Measurements from ENCODE around the gene MGAT3. TPM values are rescaled to one million over a fixed set of nuclear protein-coding genes. Genes with fewer than 3 reads are reported as not detected.
A peak's percentile ranks its signal among the peaks of the same experiment; 100 is the strongest.

The MGAT3 gene
- total RNA-seq, 1 experiment from 2014 or later, result 5.0 TPM

DNA sequence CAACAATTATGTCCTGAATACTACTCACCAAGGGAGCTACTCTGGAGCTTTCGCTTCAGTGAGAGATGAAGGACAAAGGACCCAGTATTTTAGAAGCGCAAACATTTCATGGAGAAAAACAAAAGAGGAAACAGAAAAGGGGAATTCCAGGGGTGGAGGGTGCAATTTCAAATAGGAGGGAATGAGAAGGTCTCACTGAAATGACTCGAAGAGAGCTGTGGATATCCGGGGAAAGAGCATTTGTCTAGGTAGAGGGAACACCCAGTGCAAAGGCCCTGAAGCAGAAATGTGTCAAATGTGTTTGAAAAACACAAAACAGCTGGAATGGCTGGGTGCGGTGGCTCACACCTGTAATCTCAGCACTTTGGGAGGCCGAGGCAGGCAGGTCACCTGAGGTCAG is 73.3 kb downstream of the MGAT3 start:
- H3K9me3 Mint-ChIP-seq, result no peaks in the 10 kb centered on the region; a peak in 2 of 5 replicates
- H3K36me3 Mint-ChIP-seq (ENCODE audit: insufficient read depth in 1 of 3, low read depth in 3 of 3), result peaks cover 8 to 42% (median 36%) of the 10 kb centered on the region in 3 experiments
- Histone ChIP-seq H2BK120ac (ENCODE audit: low read depth, low read length, poor library complexity, severe bottlenecking) (no peak overlapping the region), H3K4me2 (ENCODE audit: insufficient read depth, insufficient read length, low read length) (no peak overlapping the region), H3K27me3 (ENCODE audit: insufficient read depth, low read length) (no peaks in the 10 kb centered on the region), H3K23me2 (ENCODE audit: insufficient read length, low read depth, low read length, poor library complexity, severe bottlenecking) (peaks cover 6% of the 10 kb centered on the region), H3K79me1 (ENCODE audit: insufficient read depth, low read depth, low read length, poor library complexity, severe bottlenecking) (no peaks in the 10 kb centered on the region), H2AFZ (ENCODE audit: low read length) (no peak overlapping the region), H3K79me2 (ENCODE audit: insufficient read depth, low read length) (peaks cover 2% of the 10 kb centered on the region; the same call in 1 of the 2 replicates), H2BK15ac (ENCODE audit: low read depth, low read length) (no peak overlapping the region), H3K9ac (ENCODE audit: extremely low read depth, insufficient read length, low read length) (no peak overlapping the region), H3K14ac (ENCODE audit: insufficient read depth, low read length) (no peak overlapping the region), H3K56ac (ENCODE audit: insufficient read length, low read depth, low read length) (no peak overlapping the region), H2BK12ac (ENCODE audit: insufficient read length, low read depth, low read length) (no peak overlapping the region), H3K4me1 (ENCODE audit: insufficient read depth, low read length) (peaks cover 3% of the 10 kb centered on the region; the same call in 1 of the 2 replicates), H2AK5ac (ENCODE audit: insufficient read length, low read length) (no peak overlapping the region), H3K27ac (ENCODE audit: insufficient read length, low read depth, low read length) (no peak overlapping the region), H4K20me1 (ENCODE audit: control insufficient read depth, insufficient read depth, insufficient read length) (no peaks in the 10 kb centered on the region), H3T11ph (ENCODE audit: low read length) (no peak overlapping the region), H3K4ac (ENCODE audit: low read depth, low read length) (no peak overlapping the region), H2BK5ac (ENCODE audit: insufficient read length, low read length) (no peak overlapping the region), H4K91ac (ENCODE audit: insufficient read length, low read depth, low read length) (no peak overlapping the region), H3K18ac (ENCODE audit: insufficient read length, low read depth, low read length) (no peak overlapping the region), H2BK20ac (ENCODE audit: low read depth, low read length, poor library complexity, severe bottlenecking) (no peak overlapping the region), H4K5ac (ENCODE audit: insufficient read length, low read depth, low read length) (no peak overlapping the region), H3K23ac (ENCODE audit: insufficient read length, low read depth, low read length) (no peak overlapping the region), H3K9me3 (ENCODE audit: control insufficient read depth, low read depth, low read length) (no peaks in the 10 kb centered on the region), H4K8ac (replicated peaks; ENCODE audit: insufficient read length, low read depth, low read length) (no peak overlapping the region)
- DNase-seq, result no peak
- no peaks in the 10 kb centered on the region for H3K27me3 Mint-ChIP-seq (ENCODE audit: low read depth)
- no peak for TF ChIP-seq CTCF (conservative IDR thresholded peaks at IDR 0.05)
- H3K27ac Mint-ChIP-seq, result peak overlapping the region in 1 of 3 experiments; percentile 9; a peak in 2 of 7 replicates
- peak overlapping the region in 1 of 2 experiments; percentile 48; a peak in 2 of 5 replicates for H3K4me3 Mint-ChIP-seq
- WGBS (ENCODE audit: extremely low coverage, insufficient read length, low lambda C conversion rate), result no CpG with 5 or more reads among the region's 6 CpGs
- peaks cover 43 to 55% of the 10 kb centered on the region in 2 experiments for H3K4me1 Mint-ChIP-seq

Measured in H9 (cell line).